H1 (cell line): ENCODE results near the gene CHRNA4. TPM values are rescaled to one million over a fixed set of nuclear protein-coding genes. Genes with fewer than 3 reads are reported as not detected.

ENCODE experiments used
- CEBPB ChIP-seq: IDR thresholded peaks from 2 replicates; pipeline ENCODE4 v1.6.1; 2012; ENCODE audit warnings: low read depth, low read length
- CHD1 ChIP-seq: IDR thresholded peaks from 2 replicates; pipeline ENCODE4 v1.6.1; 2012; ENCODE audit warnings: low read depth, low read length, improper control_type of control experiment
- JUN ChIP-seq: IDR thresholded peaks from 2 replicates; pipeline ENCODE4 v1.6.1; 2011; ENCODE audit warnings: low read depth, mild to moderate bottlenecking, improper control_type of control experiment, low read length
- MAFK ChIP-seq: IDR thresholded peaks from 2 replicates; pipeline ENCODE4 v1.6.1; 2012; ENCODE audit warnings: low read depth, mild to moderate bottlenecking, improper control_type of control experiment, low read length
- RBBP5 ChIP-seq: IDR thresholded peaks from 2 replicates; pipeline ENCODE4 v1.7.1; 2012; ENCODE audit warnings: low read depth, mild to moderate bottlenecking, inconsistent platforms, low read length, moderate library complexity, borderline replicate concordance
- RFX5 ChIP-seq: IDR thresholded peaks from 2 replicates; pipeline ENCODE4 v1.6.1; 2011; ENCODE audit warnings: low read depth, low read length, improper control_type of control experiment, borderline replicate concordance
- SP2 ChIP-seq: IDR thresholded peaks from 2 replicates; pipeline ENCODE4 v1.6.1; 2012; ENCODE audit warnings: mild to moderate bottlenecking, low read length, inconsistent platforms
- SP4 ChIP-seq: IDR thresholded peaks from 2 replicates; pipeline ENCODE4 v1.6.1; 2012; ENCODE audit warnings: low read length, inconsistent platforms
- ZNF274 ChIP-seq: IDR thresholded peaks from 2 replicates; pipeline ENCODE4 v1.7.0; 2012; ENCODE audit warnings: low read length, borderline replicate concordance; ENCODE audit errors: extremely low read depth
- polyA plus RNA-seq, 7 experiments: library from polyadenylated mRNA; depleted of rRNA in 3 of 7; stranded (reverse) in 5 of 7; unstranded in 2 of 7; fragments of >200 nt in 5 of 7; fragments of 200-250 nt in 2 of 7; gene quantifications; 1 replicate in 5 of 7; 2 replicates in 1 of 7; 4 replicates in 1 of 7; pipeline versions ENCODE4 v1.2.1 to v1.2.3, GENCODE V29; 2011 to 2013; ENCODE audit warnings: missing spikeins in 2 of 7, mixed read lengths in 2 of 7
- total RNA-seq: library from RNA; stranded (reverse); fragmentation: NEBNext Ultra II Directional; extraction: Animal tissue kit (Norgen Biotek cat#: 25700); gene quantifications from 2 replicates; pipeline ENCODE4 v1.2.1, GENCODE V29; 2021
- TF ChIP-seq, protein P1 (sequence below): fragments of 300-600 bp; sonication (generic); IDR thresholded peaks from 2 replicates; pipeline ENCODE4 v1.7.1; 2012; ENCODE audit warnings: low read length, moderate library complexity, mild to moderate bottlenecking, inconsistent platforms; ENCODE audit not compliant: insufficient replicate concordance

Gene CHRNA4
- total and polyA plus RNA-seq, 2 of the 8 experiments (the other 6 are each of a cell fraction or from before 2014, with no cell fraction given): 4.3 to 5.7 TPM

DNA sequence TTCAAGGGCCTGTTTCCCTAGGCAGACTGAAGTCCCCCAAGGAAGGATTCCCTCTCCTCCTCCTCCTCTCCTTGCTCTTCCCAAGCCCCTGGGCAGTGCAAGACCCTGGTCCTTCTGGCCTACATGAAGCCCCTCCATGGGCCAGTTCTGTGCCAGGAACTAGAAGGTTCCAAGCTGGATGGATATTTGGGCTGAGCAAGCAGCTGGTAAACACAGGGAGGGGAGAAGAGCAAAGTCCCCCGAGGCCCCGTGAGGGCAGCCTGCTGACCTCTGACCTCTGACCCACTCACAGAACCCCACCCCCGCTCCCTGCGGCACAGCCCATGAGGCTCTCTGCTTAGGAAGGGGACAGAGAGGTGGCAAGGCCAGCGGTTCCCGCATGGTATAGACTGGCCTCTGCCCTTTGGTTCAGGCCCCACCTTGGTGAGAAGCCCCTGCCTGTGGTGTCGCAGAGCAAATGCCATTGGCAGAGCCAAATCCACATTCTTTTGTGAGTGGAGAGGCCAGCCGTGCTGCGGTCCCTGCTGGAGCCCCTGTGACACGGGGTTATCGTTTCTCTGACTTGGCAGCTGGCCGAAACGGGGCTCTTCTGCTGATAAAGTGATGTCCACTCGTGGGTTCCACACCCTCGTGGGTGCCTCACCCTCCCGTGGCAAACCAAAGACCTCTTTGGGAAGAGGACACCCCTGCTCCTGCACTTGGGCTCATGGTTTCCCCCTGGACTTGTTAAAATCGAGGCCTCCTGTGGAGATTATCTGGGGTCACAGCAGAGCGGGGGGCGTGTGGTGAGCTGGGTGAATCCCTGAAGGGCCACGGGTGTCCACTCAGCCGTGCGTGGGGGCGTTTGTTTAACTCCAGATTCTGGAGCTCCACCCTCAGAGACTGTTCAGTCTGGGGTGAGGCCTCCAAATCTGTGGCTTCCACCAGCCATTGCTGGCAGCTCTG, 2.1 kb upstream of the CHRNA4 start (continued):
- TF ChIP-seq, protein P1, sequence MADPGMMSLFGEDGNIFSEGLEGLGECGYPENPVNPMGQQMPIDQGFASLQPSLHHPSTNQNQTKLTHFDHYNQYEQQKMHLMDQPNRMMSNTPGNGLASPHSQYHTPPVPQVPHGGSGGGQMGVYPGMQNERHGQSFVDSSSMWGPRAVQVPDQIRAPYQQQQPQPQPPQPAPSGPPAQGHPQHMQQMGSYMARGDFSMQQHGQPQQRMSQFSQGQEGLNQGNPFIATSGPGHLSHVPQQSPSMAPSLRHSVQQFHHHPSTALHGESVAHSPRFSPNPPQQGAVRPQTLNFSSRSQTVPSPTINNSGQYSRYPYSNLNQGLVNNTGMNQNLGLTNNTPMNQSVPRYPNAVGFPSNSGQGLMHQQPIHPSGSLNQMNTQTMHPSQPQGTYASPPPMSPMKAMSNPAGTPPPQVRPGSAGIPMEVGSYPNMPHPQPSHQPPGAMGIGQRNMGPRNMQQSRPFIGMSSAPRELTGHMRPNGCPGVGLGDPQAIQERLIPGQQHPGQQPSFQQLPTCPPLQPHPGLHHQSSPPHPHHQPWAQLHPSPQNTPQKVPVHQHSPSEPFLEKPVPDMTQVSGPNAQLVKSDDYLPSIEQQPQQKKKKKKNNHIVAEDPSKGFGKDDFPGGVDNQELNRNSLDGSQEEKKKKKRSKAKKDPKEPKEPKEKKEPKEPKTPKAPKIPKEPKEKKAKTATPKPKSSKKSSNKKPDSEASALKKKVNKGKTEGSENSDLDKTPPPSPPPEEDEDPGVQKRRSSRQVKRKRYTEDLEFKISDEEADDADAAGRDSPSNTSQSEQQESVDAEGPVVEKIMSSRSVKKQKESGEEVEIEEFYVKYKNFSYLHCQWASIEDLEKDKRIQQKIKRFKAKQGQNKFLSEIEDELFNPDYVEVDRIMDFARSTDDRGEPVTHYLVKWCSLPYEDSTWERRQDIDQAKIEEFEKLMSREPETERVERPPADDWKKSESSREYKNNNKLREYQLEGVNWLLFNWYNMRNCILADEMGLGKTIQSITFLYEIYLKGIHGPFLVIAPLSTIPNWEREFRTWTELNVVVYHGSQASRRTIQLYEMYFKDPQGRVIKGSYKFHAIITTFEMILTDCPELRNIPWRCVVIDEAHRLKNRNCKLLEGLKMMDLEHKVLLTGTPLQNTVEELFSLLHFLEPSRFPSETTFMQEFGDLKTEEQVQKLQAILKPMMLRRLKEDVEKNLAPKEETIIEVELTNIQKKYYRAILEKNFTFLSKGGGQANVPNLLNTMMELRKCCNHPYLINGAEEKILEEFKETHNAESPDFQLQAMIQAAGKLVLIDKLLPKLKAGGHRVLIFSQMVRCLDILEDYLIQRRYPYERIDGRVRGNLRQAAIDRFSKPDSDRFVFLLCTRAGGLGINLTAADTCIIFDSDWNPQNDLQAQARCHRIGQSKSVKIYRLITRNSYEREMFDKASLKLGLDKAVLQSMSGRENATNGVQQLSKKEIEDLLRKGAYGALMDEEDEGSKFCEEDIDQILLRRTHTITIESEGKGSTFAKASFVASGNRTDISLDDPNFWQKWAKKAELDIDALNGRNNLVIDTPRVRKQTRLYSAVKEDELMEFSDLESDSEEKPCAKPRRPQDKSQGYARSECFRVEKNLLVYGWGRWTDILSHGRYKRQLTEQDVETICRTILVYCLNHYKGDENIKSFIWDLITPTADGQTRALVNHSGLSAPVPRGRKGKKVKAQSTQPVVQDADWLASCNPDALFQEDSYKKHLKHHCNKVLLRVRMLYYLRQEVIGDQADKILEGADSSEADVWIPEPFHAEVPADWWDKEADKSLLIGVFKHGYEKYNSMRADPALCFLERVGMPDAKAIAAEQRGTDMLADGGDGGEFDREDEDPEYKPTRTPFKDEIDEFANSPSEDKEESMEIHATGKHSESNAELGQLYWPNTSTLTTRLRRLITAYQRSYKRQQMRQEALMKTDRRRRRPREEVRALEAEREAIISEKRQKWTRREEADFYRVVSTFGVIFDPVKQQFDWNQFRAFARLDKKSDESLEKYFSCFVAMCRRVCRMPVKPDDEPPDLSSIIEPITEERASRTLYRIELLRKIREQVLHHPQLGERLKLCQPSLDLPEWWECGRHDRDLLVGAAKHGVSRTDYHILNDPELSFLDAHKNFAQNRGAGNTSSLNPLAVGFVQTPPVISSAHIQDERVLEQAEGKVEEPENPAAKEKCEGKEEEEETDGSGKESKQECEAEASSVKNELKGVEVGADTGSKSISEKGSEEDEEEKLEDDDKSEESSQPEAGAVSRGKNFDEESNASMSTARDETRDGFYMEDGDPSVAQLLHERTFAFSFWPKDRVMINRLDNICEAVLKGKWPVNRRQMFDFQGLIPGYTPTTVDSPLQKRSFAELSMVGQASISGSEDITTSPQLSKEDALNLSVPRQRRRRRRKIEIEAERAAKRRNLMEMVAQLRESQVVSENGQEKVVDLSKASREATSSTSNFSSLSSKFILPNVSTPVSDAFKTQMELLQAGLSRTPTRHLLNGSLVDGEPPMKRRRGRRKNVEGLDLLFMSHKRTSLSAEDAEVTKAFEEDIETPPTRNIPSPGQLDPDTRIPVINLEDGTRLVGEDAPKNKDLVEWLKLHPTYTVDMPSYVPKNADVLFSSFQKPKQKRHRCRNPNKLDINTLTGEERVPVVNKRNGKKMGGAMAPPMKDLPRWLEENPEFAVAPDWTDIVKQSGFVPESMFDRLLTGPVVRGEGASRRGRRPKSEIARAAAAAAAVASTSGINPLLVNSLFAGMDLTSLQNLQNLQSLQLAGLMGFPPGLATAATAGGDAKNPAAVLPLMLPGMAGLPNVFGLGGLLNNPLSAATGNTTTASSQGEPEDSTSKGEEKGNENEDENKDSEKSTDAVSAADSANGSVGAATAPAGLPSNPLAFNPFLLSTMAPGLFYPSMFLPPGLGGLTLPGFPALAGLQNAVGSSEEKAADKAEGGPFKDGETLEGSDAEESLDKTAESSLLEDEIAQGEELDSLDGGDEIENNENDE: no peak
- TF ChIP-seq CHD1 (no peak), SP4 (no peak), ZNF274 (no peak), RBBP5 (no peak), CEBPB (no peak), RFX5 (no peak), SP2 (no peak), JUN (no peak), MAFK (no peak)
